C1 segment of cervical spinal cord (tissue), 14 donors: Measurements from ENCODE around the gene HEMK1.

Source experiments
- DNase-seq, 14 donors: peaks; one replicate each; lab custom pipeline; 2025; lab: John Stamatoyannopoulos, UW

HEMK1 gene

GRCh38 chr3:50573566-50574443 is 4.5 kb downstream of the HEMK1 start:
- no peak for DNase-seq

- no peak for DNase-seq
Observed at GRCh38 chr3:50574444-50574831, 5.1 kb downstream of the HEMK1 start.

- DNase-seq = no peak
Observed at GRCh38 chr3:50575372-50575771, 6.0 kb downstream of the HEMK1 start.

- DNase-seq = no peak
Observed at GRCh38 chr3:50577348-50577747, 8.0 kb downstream of the HEMK1 start.

DNA sequence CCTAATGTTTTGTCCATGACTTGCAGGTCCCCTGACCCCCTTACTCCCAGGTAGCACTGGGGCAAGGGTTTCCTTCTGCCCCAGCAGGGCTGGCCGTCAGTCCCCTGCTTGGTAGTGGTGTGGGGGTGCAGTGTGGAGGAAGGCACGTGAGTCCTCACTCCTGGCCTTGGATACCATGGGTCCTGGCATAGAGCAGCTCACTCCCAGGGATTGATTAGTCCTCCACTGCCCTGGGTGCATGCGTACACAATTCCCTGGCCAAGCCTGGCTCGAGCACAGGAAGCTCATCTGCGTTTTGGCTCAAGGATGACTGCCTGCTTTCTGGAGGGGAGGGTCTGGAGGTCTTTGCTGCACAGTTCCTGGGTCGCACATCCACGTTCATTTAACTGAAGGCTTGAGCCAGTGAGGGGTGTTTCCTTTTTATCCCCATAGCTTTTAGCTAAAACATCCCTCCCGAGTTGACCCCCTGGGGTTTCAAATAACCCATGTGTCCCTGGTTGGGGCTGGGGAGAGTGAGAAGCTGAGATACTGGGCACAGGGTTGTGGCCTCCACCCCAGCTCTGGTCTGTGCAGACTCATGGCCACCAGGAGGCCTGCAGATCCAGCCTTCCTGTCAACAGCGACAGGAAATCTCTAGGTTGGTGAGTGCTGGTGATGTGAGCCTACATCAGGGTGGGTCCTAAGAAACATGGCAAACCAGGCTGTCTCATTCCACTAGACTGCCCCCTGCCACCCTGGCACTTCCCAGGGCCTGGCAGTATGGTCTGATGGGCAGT is 11.5 kb downstream of the HEMK1 start:
- DNase-seq = no peak

GRCh38 chr3:50581459-50581842 is 12.1 kb downstream of the HEMK1 start:
- DNase-seq = no peak

DNA sequence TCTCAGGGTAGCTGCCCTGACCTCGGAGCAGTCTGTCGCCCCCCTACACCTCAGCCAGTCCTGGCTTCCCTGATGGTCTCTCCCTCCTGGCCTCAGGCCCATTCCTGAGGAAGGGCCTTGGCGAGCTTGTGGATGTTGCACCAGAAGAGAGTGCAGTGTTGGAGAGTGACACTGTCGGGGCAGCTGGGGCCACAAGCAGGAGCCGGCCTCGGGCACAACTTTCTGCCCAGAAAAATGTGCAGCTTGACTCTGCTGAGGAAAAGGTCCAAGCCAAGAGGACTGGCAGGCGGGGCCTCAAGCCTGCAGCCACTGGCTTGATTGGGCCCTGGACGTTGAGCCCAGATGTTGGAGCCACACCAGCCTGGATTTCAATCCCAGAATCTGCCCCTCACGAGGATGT is 12.8 kb downstream of the HEMK1 start:
- DNase-seq = no peak

DNA sequence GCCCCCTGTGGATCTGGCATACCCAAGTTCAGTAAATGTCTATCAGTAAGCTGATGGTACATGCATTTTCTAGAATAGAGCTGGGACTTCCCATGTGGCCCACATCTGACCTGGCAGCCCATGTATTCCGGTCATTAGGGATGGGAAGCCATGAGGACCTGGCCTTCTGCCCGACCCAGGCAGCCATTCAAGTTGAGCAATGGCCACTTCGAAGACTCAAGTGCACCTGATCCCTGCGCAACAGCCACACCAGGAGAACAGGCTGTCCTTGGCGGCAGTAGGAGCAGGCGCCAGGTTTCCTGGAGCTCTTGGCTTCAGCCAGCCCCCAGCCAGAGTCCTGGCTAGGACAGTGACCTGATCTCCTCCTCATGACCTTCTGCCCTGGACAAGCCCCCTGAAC is 14.6 kb downstream of the HEMK1 start:
- DNase-seq = peak in 8 of 14 donors; percentile 5 to 82 (median 26)

GRCh38 chr3:50584391-50584790 is 15.1 kb downstream of the HEMK1 start:
- no peak for DNase-seq

GRCh38 chr3:50585919-50586762 is 16.8 kb downstream of the HEMK1 start:
- no peak for DNase-seq

GRCh38 chr3:50586763-50587070 is 17.4 kb downstream of the HEMK1 start:
- no peak for DNase-seq

DNA sequence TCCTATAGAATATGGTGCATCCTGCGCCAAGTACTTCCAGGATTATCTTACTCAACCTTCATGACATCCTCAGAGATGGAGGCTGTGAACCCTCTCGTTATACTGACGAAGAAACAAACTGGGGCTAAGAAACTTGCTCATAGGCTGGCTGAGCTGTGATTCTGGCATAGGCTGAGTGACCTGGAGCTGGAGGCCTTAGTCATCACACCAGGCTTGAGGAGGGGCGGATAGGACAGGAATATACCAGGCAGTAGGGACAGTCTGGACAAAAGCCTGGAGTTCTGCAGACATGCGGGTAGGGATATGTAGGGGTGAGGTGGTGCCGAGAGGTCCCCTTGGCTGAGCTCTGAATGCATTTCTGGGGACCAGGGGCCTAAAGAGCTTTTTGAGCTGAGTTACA is 18.1 kb downstream of the HEMK1 start:
- DNase-seq = no peak

GRCh38 chr3:50587806-50588758 is 18.8 kb downstream of the HEMK1 start:
- no peak for DNase-seq

- DNase-seq = no peak
Observed at GRCh38 chr3:50588759-50589433, 19.6 kb downstream of the HEMK1 start.

GRCh38 chr3:50591196-50591741 is 21.9 kb downstream of the HEMK1 start:
- DNase-seq = no peak

GRCh38 chr3:50592568-50592967 is 23.2 kb downstream of the HEMK1 start:
- no peak for DNase-seq

DNA sequence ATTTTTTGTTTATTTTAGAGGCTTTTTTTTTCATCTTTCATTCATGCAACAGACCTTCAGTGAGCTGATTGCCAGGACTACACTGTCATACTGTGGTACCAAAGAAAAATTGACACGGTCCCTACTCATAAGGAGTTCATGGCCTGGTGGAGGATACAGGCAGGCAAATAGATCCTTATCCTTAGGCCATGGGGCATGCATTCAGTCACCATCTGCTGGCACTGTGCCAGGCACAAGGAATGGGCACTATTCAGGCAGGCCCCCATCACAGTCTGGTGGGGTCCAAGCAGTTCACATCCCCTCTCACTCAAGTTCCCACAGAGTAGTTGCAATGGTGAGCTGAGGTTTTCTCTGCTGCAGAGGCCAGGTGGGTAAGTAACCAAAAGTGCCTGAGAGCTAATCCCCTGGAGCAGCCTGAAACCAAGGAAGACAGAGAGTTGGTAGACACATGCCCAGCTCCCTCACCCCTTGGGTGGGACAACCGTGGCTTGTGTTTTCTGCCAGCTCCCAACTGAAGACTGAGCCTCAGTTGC is 25.0 kb downstream of the HEMK1 start:
- no peak for DNase-seq

- DNase-seq = no peak
Observed at GRCh38 chr3:50599115-50599715, 29.9 kb downstream of the HEMK1 start.

DNA sequence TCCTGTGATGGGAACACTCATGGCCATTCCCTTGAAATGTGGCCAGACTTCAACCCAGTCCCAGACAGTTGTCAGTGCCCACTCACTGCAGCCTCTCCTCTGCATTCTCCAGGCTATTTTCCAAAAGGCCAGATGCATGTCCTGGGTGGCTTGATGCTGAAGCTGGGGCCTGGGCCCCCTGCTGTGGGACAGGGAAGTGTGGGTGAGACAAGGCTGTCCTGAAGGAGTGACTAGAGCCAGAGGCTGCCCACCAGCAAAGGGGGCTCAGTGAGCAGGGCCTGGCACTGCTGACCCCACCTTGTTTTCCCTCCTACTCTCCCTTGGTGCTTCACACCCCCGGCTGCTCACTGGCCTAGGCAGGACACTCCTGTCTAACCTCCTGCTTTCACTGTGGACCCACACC is 30.4 kb downstream of the HEMK1 start:
- no peak for DNase-seq
